ENCODE measurements around the gene PAK5.

The PAK5 gene

DNA sequence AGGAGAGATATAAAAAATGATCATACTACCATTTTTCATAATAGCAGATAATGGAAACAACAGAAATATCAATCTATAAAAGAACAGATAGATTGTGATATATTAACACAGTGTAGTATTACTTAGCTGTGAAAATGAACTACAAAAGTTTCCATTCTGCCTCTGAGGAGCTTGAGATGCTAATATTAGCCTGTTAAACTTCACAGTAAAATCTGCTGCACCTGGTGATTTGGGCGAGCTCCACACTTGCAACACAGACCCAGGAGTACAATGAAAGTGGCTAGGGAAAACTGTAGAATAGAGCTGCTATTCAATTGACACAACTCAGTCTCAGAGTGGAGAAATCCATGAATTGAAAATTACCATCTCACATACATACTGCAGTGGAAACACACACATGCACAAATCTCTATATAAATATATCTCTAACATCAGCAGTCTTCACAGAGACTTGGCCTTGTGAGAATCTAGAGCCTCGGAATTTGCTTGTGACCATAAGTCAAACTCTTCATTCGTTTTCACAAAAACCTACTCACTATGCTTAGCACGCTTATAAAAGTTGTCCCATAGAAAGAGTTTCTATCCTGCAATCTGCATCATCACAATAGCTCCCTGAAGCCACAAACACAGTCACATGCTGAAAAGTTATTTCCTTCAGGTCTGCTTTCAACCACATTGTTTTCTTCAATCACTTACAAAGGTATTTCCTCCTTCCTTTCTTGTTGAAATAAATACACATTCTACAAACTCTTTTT is 133.0 kb downstream of the PAK5 start:
- TF ChIP-seq, protein P1, sequence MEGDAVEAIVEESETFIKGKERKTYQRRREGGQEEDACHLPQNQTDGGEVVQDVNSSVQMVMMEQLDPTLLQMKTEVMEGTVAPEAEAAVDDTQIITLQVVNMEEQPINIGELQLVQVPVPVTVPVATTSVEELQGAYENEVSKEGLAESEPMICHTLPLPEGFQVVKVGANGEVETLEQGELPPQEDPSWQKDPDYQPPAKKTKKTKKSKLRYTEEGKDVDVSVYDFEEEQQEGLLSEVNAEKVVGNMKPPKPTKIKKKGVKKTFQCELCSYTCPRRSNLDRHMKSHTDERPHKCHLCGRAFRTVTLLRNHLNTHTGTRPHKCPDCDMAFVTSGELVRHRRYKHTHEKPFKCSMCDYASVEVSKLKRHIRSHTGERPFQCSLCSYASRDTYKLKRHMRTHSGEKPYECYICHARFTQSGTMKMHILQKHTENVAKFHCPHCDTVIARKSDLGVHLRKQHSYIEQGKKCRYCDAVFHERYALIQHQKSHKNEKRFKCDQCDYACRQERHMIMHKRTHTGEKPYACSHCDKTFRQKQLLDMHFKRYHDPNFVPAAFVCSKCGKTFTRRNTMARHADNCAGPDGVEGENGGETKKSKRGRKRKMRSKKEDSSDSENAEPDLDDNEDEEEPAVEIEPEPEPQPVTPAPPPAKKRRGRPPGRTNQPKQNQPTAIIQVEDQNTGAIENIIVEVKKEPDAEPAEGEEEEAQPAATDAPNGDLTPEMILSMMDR (conservative IDR thresholded peaks at IDR 0.05; ENCODE audit: low read depth, low read length): no peak
- no peak for DNase-seq (ENCODE audit: low read depth)
- H3K4me3 ChIP-seq (ENCODE audit: low read length): no peak overlapping the region

DNA sequence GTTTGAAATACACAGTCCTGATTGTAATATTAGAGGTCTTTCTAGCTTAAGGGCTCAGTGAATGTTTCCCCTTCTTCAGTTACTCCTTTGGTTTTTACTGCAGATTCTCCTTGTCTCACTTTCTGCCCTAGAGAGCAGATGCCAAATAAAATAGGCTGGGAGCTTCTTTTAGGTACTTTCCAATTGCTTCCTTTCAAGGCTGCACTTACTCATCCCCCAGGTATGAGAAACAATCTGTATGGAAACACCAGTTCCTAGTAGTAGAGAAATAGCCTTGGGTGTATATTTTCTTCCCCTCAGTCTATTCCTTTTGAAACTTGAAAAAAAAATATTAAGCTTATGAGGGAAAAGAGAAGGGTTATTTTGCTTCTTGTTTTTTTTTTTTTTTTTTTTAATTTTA is 139.7 kb downstream of the PAK5 start:
- TF ChIP-seq, protein P1 (conservative IDR thresholded peaks at IDR 0.05; ENCODE audit: low read depth, low read length): no peak
- DNase-seq (ENCODE audit: low read depth): no peak

DNA sequence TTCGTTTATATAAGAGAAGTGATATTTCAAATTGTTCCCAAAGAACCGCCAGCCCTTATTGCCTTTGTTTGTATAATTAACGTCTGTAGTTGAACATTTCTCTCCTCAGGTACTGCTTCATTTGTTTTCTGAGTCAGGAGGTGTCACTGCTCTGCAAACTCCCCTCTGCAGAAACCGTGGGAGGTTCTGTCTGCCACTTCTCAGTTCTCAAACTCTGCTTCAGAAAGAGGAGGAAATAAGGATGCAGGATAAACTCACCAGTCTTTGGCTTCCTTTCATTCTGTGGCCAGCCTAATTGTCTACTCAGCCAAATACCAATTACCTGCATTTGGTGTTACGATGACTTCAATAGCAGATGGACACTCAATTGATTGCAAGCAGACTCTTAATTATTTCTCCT is 149.8 kb downstream of the PAK5 start:
- no peak for DNase-seq (ENCODE audit: low read depth)
- TF ChIP-seq, protein P1 (conservative IDR thresholded peaks at IDR 0.05; ENCODE audit: low read depth, low read length): no peak
- H3K4me3 ChIP-seq (ENCODE audit: low read length): no peak overlapping the region

More for the DNA sequence above, 139.7 kb downstream of the PAK5 start:
- H3K4me3 ChIP-seq (ENCODE audit: low read length): no peak overlapping the region

DNA sequence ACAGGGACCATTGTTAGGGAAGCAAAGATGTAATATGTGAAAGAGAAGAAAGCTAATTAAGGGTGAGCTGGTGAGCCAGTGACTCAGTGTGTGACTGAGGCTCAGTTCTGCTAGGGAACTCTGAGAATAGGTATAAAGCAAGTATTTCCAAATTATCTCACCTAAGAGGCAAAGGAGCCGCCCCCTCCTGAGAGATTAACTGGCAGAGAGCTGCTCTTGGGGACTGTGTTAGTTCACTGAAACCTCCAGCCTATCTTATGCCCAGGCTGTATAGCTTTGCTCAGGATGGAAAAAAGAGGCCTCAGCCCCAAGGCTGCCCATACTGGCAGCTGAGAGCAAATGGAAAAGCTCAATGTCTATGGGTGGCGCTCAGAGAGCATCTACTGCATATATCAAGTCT is 152.0 kb downstream of the PAK5 start:
- no peak overlapping the region for H3K4me3 ChIP-seq (ENCODE audit: low read length)
- TF ChIP-seq, protein P1 (conservative IDR thresholded peaks at IDR 0.05; ENCODE audit: low read depth, low read length): no peak
- no peak for DNase-seq (ENCODE audit: low read depth)

DNA sequence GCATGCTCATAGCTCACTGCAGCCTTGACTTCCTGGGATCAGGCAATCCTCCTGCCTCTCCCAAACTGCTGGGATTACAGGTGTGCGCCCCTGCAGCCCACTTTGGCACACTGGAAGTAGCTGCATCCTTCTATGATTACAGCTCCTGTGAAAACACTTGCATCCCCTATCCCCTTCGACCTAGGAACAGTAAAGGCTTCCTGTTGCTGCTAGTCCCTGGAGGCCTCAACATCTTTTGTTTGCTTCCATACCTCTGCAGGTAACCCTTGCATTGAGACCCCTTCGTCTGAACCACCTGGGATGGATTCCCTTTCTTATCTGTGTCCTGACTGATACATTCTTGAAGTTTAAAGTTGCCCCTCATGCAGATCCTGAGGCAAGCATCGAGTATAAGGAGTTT is 152.4 kb downstream of the PAK5 start:
- no peak for DNase-seq (ENCODE audit: low read depth)
- no peak overlapping the region for H3K4me3 ChIP-seq (ENCODE audit: low read length)
- TF ChIP-seq, protein P1 (conservative IDR thresholded peaks at IDR 0.05; ENCODE audit: low read depth, low read length): no peak

DNA sequence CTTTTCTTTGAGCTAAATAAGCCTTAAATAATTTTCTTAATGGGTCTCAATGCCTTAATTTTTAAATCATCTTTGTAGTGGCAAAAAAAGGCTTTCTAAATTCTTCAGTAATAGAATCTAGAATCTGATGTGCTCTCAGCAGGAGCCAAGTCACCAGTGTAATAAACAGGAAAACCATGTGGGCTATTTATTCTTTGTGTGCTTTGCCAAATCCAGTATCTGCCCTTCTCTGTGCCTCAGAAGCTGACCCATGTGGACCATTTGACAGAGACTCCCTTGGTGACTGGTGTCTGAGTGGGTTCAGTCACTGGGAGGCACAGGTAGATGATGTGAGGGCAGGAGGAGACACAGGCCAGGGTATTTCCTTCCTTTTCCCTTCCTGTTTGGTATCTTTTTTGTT is 152.9 kb downstream of the PAK5 start:
- TF ChIP-seq, protein P1 (conservative IDR thresholded peaks at IDR 0.05; ENCODE audit: low read depth, low read length): no peak
- no peak overlapping the region for H3K4me3 ChIP-seq (ENCODE audit: low read length)
- DNase-seq (ENCODE audit: low read depth): no peak

DNA sequence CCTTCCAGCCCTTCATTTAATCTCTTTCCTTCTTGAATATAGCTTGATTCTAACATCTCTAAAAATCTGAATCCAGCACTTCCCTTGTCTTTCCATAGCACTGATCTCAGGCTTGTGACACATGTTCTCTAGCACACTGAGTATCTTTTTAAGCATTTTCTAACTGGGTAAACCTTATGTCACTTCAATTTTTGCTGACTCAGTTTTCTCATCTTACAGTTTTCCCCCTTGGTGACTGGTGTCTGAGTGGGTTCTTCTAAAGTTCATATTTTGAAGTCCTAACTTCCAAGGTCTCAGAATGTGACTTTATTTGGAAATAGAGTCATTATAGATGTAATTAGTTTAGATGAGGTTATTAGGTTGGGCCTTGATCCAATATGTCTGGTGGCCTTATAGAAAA is 153.9 kb downstream of the PAK5 start:
- H3K4me3 ChIP-seq (ENCODE audit: low read length): no peak overlapping the region
- DNase-seq (ENCODE audit: low read depth): no peak
- TF ChIP-seq, protein P1 (conservative IDR thresholded peaks at IDR 0.05; ENCODE audit: low read depth, low read length): no peak
